Stomach (tissue), 9 donors: ENCODE data around the gene SGF29. TPM values are rescaled to one million over a fixed set of nuclear protein-coding genes. Genes with fewer than 3 reads are reported as not detected.

ENCODE experiments used
- DNase-seq, 2 donors: peaks; one replicate each; pipeline versions ENCODE4 v3.0.0 to v3.0.0-alpha.2; 2013 to 2019
- H3K27ac ChIP-seq, 5 donors: fragments of 200-600 bp in 4 of 5; sonication (generic) in 4 of 5; one replicate each; pipeline ENCODE4 v1.5.1; 2013 to 2019; ENCODE audit warnings: mild to moderate bottlenecking in 1 of 5, moderate library complexity in 1 of 5
- H3K27me3 ChIP-seq, 3 donors: fragments of 200-600 bp; sonication (generic); one replicate each; pipeline ENCODE4 v1.5.1; 2017 to 2019; ENCODE audit warnings: mixed run types in 1 of 3
- H3K36me3 ChIP-seq, 4 donors: fragments of 200-600 bp; sonication (generic); 1 replicate in 3 of 4; 2 replicates in 1 of 4; pipeline ENCODE4 v1.5.1; 2016 to 2019
- H3K4me1 ChIP-seq, 4 donors: fragments of 200-600 bp; sonication (generic); one replicate each; pipeline ENCODE4 v1.5.1; 2016 to 2019
- H3K4me3 ChIP-seq, 4 donors: fragments of 200-600 bp; sonication (generic) in 3 of 4; one replicate each; pipeline ENCODE4 v1.5.1; 2016 to 2019; ENCODE audit warnings: mild to moderate bottlenecking in 1 of 4
- H3K9me3 ChIP-seq, 4 donors: fragments of 200-600 bp; sonication (generic); one replicate each; pipeline ENCODE4 v1.5.1; 2016 to 2019
- EP300 ChIP-seq: sonication (generic); formaldehyde crosslinking; IDR thresholded peaks from one replicate; pipeline ENCODE4 v1.6.1; 2017; ENCODE audit warnings: antibody characterized with exemption
- POLR2A ChIP-seq, 4 donors: fragments of 450-650 bp; IDR thresholded peaks; one replicate each; pipeline ENCODE4 v1.6.1; 2016; ENCODE audit warnings: antibody characterized with exemption in 4 of 4, control low read depth in 2 of 4, mild to moderate bottlenecking in 1 of 4, moderate library complexity in 1 of 4
- POLR2AphosphoS5 ChIP-seq, 3 donors: sonication (generic); formaldehyde crosslinking; IDR thresholded peaks; one replicate each; pipeline ENCODE4 v1.6.1; 2016; ENCODE audit warnings: antibody characterized with exemption in 3 of 3
- WGBS, 5 donors: extraction: QIAGEN DNeasy Blood & Tissue Kit in 3 of 5; methylation state at CpG; one replicate each; pipeline versions ENCODE4 v1.1.5 to v1.1.7; 2013 to 2018; 5-methylcytosine and 5-hydroxymethylcytosine counted together
- intact Hi-C: fragments of 100-400 bp; cut with DNase I; formaldehyde crosslinking; loops from one replicate; pipeline ENCODE4 v1.15.1; 2023; ENCODE audit warnings: low total_unique reads
- polyA plus RNA-seq, 3 donors: library from polyadenylated mRNA; stranded (reverse); fragments of 200-250 nt; gene quantifications; one replicate each; pipeline ENCODE4 v1.2.3, GENCODE V29; 2013
- total RNA-seq, 5 donors: library from RNA; depleted of rRNA; stranded (reverse); fragments of >200 nt; gene quantifications; one replicate each; pipeline versions ENCODE4 v1.1.0 to v1.2.3, GENCODE V29; 2014 to 2016
- TF ChIP-seq, protein P1 (sequence below), 7 experiments: fragments of 450-650 bp in 4 of 7; fragments of 200-600 bp in 3 of 7; sonication (generic) in 3 of 7; IDR thresholded peaks; one replicate each; pipeline ENCODE4 v1.5.1; 2016 to 2019; ENCODE audit warnings: antibody characterized with exemption in 7 of 7, control low read depth in 2 of 7, mild to moderate bottlenecking in 1 of 7
- donor health status: healthy with polysubstance abuse.
- donor health status: Bipolar disorder and iron deficiency.
- donor health status: healthy.

Gene SGF29
- total and polyA plus RNA-seq, 8 donors = 4.3 to 115 (median 33.0) TPM

DNA sequence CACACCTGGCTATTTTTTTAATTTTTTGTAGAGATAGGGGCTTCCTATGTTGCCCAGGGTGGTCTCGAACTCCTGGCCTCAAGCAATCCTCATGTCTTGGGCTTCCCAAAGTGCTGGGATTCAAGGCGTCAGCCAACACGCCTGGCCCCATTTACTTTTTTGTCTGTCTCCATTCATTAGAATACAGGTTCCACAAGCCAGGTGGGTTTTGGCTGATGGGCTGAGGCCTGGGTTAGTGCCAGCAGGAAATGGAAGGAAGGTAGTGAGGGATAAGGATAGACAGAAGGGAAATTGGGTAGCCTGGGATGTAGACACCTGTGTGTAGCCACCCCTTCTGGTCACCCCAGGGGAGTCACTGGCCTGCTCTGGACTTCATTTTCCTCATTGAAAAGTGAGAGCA lies 42.7 kb upstream of the SGF29 start:
- H3K36me3 ChIP-seq = no peaks in the 10 kb centered on the region
- no peak overlapping the region for H3K27ac ChIP-seq
- TF ChIP-seq, protein P1, sequence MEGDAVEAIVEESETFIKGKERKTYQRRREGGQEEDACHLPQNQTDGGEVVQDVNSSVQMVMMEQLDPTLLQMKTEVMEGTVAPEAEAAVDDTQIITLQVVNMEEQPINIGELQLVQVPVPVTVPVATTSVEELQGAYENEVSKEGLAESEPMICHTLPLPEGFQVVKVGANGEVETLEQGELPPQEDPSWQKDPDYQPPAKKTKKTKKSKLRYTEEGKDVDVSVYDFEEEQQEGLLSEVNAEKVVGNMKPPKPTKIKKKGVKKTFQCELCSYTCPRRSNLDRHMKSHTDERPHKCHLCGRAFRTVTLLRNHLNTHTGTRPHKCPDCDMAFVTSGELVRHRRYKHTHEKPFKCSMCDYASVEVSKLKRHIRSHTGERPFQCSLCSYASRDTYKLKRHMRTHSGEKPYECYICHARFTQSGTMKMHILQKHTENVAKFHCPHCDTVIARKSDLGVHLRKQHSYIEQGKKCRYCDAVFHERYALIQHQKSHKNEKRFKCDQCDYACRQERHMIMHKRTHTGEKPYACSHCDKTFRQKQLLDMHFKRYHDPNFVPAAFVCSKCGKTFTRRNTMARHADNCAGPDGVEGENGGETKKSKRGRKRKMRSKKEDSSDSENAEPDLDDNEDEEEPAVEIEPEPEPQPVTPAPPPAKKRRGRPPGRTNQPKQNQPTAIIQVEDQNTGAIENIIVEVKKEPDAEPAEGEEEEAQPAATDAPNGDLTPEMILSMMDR (IDR thresholded peaks at IDR 0.05) = no peak
- TF ChIP-seq POLR2A (IDR thresholded peaks at IDR 0.05) (no peak), EP300 (no peak), POLR2AphosphoS5 (IDR thresholded peaks at IDR 0.05) (no peak)
- no peak for DNase-seq
- 62 to 80% (median 70%) methylated on average over 3 of the region's 3 CpGs for WGBS, 5 donors
- intact Hi-C loops = no loop called here
- peaks cover 0 to 15% (median 0%) of the 10 kb centered on the region in 3 donors for H3K27me3 ChIP-seq
- no peak overlapping the region for H3K4me3 ChIP-seq
- H3K4me1 ChIP-seq = peaks cover 0 to 14% (median 0%) of the 10 kb centered on the region in 4 donors
- no peaks in the 10 kb centered on the region for H3K9me3 ChIP-seq

DNA sequence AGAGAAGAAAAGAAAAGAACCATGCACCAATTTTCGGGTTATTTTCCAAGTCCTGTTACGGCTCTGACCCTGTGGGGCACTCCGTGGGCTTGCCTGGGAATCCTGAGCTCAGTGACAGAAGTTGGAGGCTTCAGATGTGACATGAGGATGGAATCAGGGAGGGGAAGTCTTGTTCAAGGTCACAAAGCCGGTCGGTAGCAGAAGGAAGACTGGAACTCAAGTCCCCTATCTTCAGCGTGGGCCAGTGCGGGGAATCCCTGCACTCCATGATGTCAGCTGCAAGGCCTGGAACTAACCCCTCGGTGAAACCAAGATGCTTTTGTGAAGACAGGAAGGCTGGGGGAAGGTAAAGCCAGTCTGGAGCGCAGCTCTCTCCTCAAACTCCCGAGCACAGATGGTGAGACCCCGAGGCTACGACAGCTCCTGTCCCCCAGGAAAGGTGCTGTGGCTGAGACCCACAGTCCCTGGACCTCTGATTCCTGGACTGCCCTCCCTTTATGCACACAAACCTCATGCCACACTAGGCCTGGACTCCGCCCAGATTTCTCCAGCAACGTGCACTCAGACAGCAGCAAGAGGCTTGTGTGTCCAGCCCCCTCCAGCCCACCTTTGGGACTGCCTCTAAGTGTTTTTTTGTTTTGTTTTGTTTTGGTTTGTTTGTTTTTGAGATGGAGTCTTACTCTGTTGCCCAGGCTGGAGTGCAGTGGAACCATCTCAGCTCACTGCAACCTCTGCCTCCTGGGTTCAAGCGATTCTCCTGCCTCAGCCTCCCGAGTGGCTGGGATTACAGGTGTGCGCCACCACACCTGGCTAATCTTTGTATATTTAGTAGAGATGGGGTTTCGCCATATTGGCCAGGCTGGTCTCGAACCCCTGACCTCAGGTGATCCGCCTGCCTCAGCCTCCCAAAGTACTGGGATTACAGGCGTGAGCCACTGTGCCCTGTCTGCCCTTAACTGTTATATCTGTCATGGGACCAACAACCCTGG lies 41.6 kb upstream of the SGF29 start:
- no peak for DNase-seq
- Histone ChIP-seq H3K27me3 (peaks cover 0 to 9% (median 0%) of the 10 kb centered on the region in 3 donors), H3K36me3 (no peaks in the 10 kb centered on the region), H3K9me3 (no peaks in the 10 kb centered on the region), H3K4me1 (peaks cover 0 to 13% (median 0%) of the 10 kb centered on the region in 4 donors), H3K27ac (no peak overlapping the region), H3K4me3 (no peak overlapping the region)
- intact Hi-C loops = no loop called here
- no peak for TF ChIP-seq POLR2AphosphoS5 (IDR thresholded peaks at IDR 0.05)
- no peak for TF ChIP-seq POLR2A (IDR thresholded peaks at IDR 0.05)
- TF ChIP-seq, protein P1 (IDR thresholded peaks at IDR 0.05) = no peak
- no peak for TF ChIP-seq EP300
- 81 to 87% (median 84%) methylated on average over 18 to 21 of the region's 21 CpGs for WGBS, 5 donors

DNA sequence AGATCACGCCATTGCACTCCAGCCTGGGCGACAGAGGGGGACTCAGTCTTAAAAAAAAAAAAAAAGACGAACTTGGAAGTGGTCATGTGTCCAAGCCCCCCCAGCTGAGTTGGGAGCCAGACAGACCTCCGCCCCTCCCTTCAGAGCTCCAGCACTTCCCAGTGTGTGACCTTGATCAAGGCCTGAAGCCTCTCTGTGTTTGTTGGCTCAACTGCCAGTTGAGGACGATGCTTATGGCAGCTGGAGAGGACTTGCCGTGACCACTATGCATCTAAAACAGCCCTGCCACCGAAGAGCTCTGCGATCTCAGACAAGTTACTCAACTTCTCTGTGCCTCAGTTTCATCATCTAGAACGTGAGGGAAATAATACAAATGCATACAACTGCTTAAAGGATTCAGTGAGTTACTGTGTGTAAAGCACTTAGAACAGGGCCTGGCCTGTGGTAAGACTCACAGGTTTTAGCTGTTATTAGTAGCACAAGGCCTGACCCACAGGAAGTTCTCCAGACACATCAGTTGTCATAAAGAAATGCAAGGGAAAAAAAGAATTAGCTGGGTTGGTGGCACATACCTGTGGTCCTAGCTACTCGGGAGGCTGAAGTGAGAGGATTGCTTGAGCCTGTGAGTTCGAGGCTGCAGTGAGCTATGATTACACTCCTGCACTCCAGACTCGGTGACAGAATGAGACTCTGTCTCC lies 40.1 kb upstream of the SGF29 start:
- TF ChIP-seq POLR2AphosphoS5 (IDR thresholded peaks at IDR 0.05) (no peak), EP300 (no peak), POLR2A (IDR thresholded peaks at IDR 0.05) (no peak)
- TF ChIP-seq, protein P1 (IDR thresholded peaks at IDR 0.05) = no peak
- WGBS, 5 donors = 83 to 92% (median 84%) methylated on average over 12 of the region's 12 CpGs
- Histone ChIP-seq H3K36me3 (no peaks in the 10 kb centered on the region), H3K4me1 (no peaks in the 10 kb centered on the region), H3K27me3 (no peaks in the 10 kb centered on the region), H3K9me3 (no peaks in the 10 kb centered on the region), H3K27ac (no peak overlapping the region), H3K4me3 (no peak overlapping the region)
- DNase-seq = no peak
- intact Hi-C loops = no loop called here

DNA sequence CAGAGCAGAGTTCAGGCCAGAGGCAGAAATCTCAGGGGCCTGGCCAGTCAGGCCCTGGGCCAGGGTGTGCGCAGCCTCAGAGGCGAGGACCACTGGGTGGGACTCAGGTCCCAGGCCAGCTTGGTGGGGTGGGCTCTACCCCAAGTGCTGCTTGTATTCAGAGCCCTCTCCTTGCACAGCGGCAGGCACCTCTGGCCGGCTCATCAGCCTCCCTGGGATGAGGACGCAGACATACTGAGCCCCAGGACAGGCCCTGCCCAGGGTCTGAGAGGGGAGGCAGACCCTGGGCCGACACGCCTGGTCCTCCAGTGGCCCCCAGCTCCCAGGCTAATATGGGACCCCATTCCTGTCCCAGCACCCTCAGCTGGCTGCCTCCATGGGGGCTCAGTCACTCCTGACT lies 39.5 kb upstream of the SGF29 start:
- TF ChIP-seq, protein P1 (IDR thresholded peaks at IDR 0.05) = no peak
- TF ChIP-seq EP300 (no peak), POLR2AphosphoS5 (IDR thresholded peaks at IDR 0.05) (no peak), POLR2A (IDR thresholded peaks at IDR 0.05) (no peak)
- intact Hi-C loops = no loop called here
- Histone ChIP-seq H3K27ac (no peak overlapping the region), H3K4me1 (no peaks in the 10 kb centered on the region), H3K9me3 (no peaks in the 10 kb centered on the region), H3K4me3 (no peak overlapping the region), H3K36me3 (no peaks in the 10 kb centered on the region), H3K27me3 (no peaks in the 10 kb centered on the region)
- WGBS, 5 donors = 90 to 97% (median 96%) methylated on average over 2 to 7 of the region's 7 CpGs
- no peak for DNase-seq
